ENCODE data around the gene LATS2.

LATS2 gene

DNA sequence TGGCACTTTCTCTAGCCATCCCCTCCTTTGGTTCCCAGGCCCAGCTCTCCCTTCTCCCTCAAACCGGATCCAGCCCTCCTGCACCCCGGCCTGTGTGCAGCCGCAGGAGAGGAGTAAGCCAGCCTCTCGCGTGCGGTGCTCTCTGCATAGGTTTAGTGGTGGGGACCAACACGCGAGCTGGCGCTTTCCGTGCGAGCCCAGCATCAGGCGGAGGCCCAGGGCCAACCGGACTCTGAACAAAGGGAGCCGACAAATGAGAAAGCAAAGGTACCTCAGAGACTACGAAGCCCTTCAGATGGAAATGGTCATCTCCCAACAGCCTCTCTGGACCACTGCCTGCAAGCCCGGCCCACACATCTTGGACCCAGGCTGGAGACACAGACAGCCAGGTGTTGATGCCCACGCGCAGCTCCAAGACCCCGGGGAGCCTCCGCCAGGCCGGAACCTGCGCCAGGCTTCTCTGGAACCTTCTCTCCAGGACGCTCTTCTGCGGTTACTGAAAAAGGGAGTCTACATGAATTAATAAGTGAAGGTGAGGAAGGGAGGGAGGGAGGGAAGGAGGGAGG lies 16.5 kb upstream of the LATS2 start:
- H3K9ac ChIP-seq (ENCODE audit: low read depth, low read length) = no peak overlapping the region
- H3K4me3 ChIP-seq (ENCODE audit: low read depth in 1 of 2, low read length in 2 of 2) = no peak overlapping the region
- no peaks in the 10 kb centered on the region for H4K20me1 ChIP-seq (ENCODE audit: insufficient read depth, low read length)
- no peak overlapping the region for H3K4me2 ChIP-seq (ENCODE audit: insufficient read depth, low read length)
- no peak for DNase-seq
- no peak overlapping the region for H3K27ac ChIP-seq (ENCODE audit: low read length)
- no peaks in the 10 kb centered on the region for H3K9me3 ChIP-seq (ENCODE audit: insufficient read depth, low read length, severe bottlenecking)
- H2AFZ ChIP-seq (ENCODE audit: low read depth, low read length) = no peak overlapping the region
- H3K27me3 ChIP-seq (ENCODE audit: insufficient read depth, low read length, poor library complexity) = peaks cover 11% of the 10 kb centered on the region
- no peaks in the 10 kb centered on the region for H3K4me1 ChIP-seq (ENCODE audit: insufficient read depth, low read length)
- TF ChIP-seq EZH2 (IDR thresholded peaks at IDR 0.05; ENCODE audit: borderline replicate concordance, low read depth, low read length, severe bottlenecking) = no peak
- TF ChIP-seq, protein P1, sequence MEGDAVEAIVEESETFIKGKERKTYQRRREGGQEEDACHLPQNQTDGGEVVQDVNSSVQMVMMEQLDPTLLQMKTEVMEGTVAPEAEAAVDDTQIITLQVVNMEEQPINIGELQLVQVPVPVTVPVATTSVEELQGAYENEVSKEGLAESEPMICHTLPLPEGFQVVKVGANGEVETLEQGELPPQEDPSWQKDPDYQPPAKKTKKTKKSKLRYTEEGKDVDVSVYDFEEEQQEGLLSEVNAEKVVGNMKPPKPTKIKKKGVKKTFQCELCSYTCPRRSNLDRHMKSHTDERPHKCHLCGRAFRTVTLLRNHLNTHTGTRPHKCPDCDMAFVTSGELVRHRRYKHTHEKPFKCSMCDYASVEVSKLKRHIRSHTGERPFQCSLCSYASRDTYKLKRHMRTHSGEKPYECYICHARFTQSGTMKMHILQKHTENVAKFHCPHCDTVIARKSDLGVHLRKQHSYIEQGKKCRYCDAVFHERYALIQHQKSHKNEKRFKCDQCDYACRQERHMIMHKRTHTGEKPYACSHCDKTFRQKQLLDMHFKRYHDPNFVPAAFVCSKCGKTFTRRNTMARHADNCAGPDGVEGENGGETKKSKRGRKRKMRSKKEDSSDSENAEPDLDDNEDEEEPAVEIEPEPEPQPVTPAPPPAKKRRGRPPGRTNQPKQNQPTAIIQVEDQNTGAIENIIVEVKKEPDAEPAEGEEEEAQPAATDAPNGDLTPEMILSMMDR (IDR thresholded peaks at IDR 0.05; ENCODE audit: borderline replicate concordance, extremely low read depth, low read length, poor library complexity, severe bottlenecking) = no peak
- H3K36me3 ChIP-seq (ENCODE audit: insufficient read depth, low read length) = no peaks in the 10 kb centered on the region
- no peaks in the 10 kb centered on the region for H3K79me2 ChIP-seq (ENCODE audit: insufficient read depth, low read length)
- ATAC-seq (ENCODE audit: insufficient read depth, low read depth) = no peak

DNA sequence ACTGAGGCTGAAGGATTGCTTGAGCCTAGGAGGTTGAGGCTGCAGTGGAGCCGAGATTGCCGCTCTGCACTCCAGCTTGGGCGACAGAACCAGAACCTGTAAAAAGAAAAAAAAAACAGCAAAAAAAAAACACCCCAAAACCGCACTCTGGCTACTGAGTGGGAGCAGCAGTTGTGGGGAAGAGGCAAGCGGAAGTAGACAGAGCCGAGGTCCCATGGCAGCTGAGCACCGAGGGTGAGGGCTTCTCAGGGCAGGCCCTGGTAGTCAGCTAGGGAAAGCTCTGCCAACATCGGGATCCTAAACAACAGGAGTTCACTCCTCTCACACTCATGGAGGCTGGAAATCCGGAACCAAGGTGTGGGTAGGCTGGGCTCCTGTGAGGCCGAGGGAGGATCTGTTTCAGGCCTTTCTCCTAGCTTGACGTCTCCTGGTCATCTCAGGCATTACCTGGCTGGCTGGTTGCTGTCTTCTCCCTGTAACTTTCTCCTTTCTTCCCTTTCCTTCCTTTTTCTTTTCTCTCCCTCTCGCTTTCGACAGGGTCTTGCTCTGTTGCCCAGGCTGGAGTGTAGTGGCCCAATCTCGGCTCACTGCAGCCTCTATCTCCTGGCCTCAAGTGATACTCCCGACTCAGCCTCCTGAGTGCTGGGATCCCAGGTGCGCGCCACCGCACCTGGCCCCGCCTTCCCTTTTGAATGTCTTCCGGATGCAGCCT lies 15.8 kb upstream of the LATS2 start:
- Histone ChIP-seq H2AFZ (ENCODE audit: low read depth, low read length) (no peak overlapping the region), H3K4me3 (ENCODE audit: low read depth in 1 of 2, low read length in 2 of 2) (no peak overlapping the region), H3K4me2 (ENCODE audit: insufficient read depth, low read length) (no peak overlapping the region), H3K9me3 (ENCODE audit: insufficient read depth, low read length, severe bottlenecking) (no peaks in the 10 kb centered on the region), H3K36me3 (ENCODE audit: insufficient read depth, low read length) (no peaks in the 10 kb centered on the region), H3K79me2 (ENCODE audit: insufficient read depth, low read length) (no peaks in the 10 kb centered on the region), H3K27me3 (ENCODE audit: insufficient read depth, low read length, poor library complexity) (peaks cover 11% of the 10 kb centered on the region), H3K4me1 (ENCODE audit: insufficient read depth, low read length) (no peaks in the 10 kb centered on the region), H3K27ac (ENCODE audit: low read length) (no peak overlapping the region), H4K20me1 (ENCODE audit: insufficient read depth, low read length) (no peaks in the 10 kb centered on the region), H3K9ac (ENCODE audit: low read depth, low read length) (no peak overlapping the region)
- DNase-seq = no peak
- ATAC-seq (ENCODE audit: insufficient read depth, low read depth) = no peak
- TF ChIP-seq, protein P1 (IDR thresholded peaks at IDR 0.05; ENCODE audit: borderline replicate concordance, extremely low read depth, low read length, poor library complexity, severe bottlenecking) = no peak
- no peak for TF ChIP-seq EZH2 (IDR thresholded peaks at IDR 0.05; ENCODE audit: borderline replicate concordance, low read depth, low read length, severe bottlenecking)

DNA sequence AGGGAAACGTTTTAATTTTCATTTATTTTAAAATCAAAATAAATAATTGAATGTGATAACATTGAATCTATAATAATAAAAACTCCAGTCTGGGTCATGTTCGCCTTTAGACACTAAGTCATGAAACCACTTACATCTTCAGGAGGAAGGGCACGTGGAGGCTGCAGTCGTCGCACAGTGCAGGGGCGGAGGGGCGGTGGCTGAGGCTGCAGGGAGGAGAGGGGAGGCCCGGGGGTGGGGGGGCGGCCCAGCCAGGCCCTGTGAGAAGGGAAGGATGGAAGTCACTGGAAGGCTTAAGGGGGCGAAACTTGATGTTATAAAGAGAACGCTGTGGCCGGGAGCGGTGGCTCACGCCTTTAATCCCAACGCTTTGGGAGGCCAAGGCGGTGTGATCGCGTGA lies 14.9 kb upstream of the LATS2 start:
- no peaks in the 10 kb centered on the region for H3K79me2 ChIP-seq (ENCODE audit: insufficient read depth, low read length)
- TF ChIP-seq, protein P1 (IDR thresholded peaks at IDR 0.05; ENCODE audit: borderline replicate concordance, extremely low read depth, low read length, poor library complexity, severe bottlenecking) = no peak
- TF ChIP-seq EZH2 (IDR thresholded peaks at IDR 0.05; ENCODE audit: borderline replicate concordance, low read depth, low read length, severe bottlenecking) = no peak
- no peaks in the 10 kb centered on the region for H3K4me1 ChIP-seq (ENCODE audit: insufficient read depth, low read length)
- no peak for ATAC-seq (ENCODE audit: insufficient read depth, low read depth)
- H3K27ac ChIP-seq (ENCODE audit: low read length) = no peak overlapping the region
- DNase-seq = no peak
- H3K9ac ChIP-seq (ENCODE audit: low read depth, low read length) = no peak overlapping the region
- no peaks in the 10 kb centered on the region for H3K36me3 ChIP-seq (ENCODE audit: insufficient read depth, low read length)
- H3K4me2 ChIP-seq (ENCODE audit: insufficient read depth, low read length) = no peak overlapping the region
- H3K4me3 ChIP-seq (ENCODE audit: low read depth in 1 of 2, low read length in 2 of 2) = no peak overlapping the region
- no peaks in the 10 kb centered on the region for H3K9me3 ChIP-seq (ENCODE audit: insufficient read depth, low read length, severe bottlenecking)
- no peak overlapping the region for H2AFZ ChIP-seq (ENCODE audit: low read depth, low read length)
- no peaks in the 10 kb centered on the region for H4K20me1 ChIP-seq (ENCODE audit: insufficient read depth, low read length)
- H3K27me3 ChIP-seq (ENCODE audit: insufficient read depth, low read length, poor library complexity) = peaks cover 11% of the 10 kb centered on the region

Data from DND-41 (cell line).